K562 (cell line): ENCODE data around the gene DCAF12.

Source experiments
- CEBPG ChIP-seq, 3 experiments: fragments of 200-800 bp in 1 of 3; sonication (Bioruptor generic) in 1 of 3; sonication (generic) in 1 of 3; formaldehyde crosslinking in 1 of 3; IDR thresholded peaks in 2 of 3; conservative IDR thresholded peaks in 1 of 3; 2 replicates each; pipeline versions ENCODE4 v1.6.1 to v1.8.0; 2016 to 2022; ENCODE audit warnings: missing compliant biosample characterization in 2 of 3, missing genetic modification characterization in 2 of 3, mild to moderate bottlenecking in 1 of 3, missing genetic modification reagents in 1 of 3
- SMC3 ChIP-seq: conservative IDR thresholded peaks from 2 replicates; pipeline ENCODE4 v1.6.1; 2011; ENCODE audit warnings: low read depth, low read length, improper control_type of control experiment; ENCODE audit not compliant: insufficient read depth

DNA sequence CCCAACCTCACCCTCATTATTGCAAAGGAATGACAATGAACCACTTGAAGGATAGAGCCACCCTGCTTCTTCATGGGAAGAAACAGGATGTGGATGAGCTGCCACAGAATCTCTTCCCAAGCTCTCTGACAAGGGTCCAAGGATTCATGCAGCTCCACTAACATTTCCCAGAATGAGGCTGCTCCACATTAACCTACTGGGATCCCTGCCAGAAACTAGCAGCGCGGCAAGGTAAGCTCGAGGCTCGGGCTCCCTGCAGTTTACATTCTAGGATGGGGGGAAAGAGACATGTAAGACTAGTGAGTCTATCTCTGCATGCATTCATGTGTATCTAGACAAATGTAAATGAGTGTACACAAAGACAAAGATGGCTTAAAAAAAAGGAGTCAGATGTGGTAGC, 12.1 kb downstream of the DCAF12 start:
- no peak for TF ChIP-seq SMC3
- no peak for TF ChIP-seq CEBPG (CRISPR knock-in tag; IDR thresholded peaks at IDR 0.05)
- TF ChIP-seq CEBPG (tag; conservative IDR thresholded peaks at IDR 0.05 in 1 of 2, IDR thresholded peaks at IDR 0.05 in 1 of 2), result no peak
